Mucosa of gallbladder (tissue), 1 donor: ENCODE results near the gene ANKRD61. TPM values are rescaled to one million over a fixed set of nuclear protein-coding genes. Genes with fewer than 3 reads are reported as not detected.
"Not testable (repeated sequence)": the region's sequence is repeated elsewhere in the genome, so short reads cannot be mapped to it uniquely, and the experiment has no call there.

Experiments
- DNase-seq: peaks from one replicate; pipeline ENCODE4 v3.0.0-alpha.2; 2020; ENCODE audit warnings: low spot score
- total RNA-seq: library from RNA; stranded (reverse); gene quantifications from one replicate; pipeline ENCODE4 v1.2.1, GENCODE V29; 2021
- donor health status: DM: no; HTN: no; CAD: no.

The ANKRD61 gene
- total RNA-seq, 1 donor from 2014 or later, result not detected

- no peak for DNase-seq
Measured at GRCh38 chr7:6031567-6031966, 391 bp downstream of the ANKRD61 start.

DNA sequence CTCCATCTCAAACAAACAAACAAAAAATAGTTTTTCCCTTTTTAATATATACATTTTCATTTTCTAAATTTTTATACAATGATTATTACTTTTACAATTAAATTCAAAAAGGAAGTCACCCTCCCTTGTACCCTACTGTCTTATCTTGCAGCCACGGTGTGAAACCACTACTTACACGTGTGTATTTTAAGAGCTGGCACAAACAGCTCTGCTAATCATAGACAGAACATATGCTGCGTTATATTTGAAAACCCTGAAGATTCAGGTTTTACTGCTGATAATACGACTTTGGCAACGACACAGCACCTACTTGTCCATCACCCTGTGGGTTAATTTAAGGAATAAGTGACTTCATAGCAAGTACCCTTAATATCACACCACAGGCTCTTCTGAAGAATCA, 991 bp downstream of the ANKRD61 start:
- no peak for DNase-seq

DNA sequence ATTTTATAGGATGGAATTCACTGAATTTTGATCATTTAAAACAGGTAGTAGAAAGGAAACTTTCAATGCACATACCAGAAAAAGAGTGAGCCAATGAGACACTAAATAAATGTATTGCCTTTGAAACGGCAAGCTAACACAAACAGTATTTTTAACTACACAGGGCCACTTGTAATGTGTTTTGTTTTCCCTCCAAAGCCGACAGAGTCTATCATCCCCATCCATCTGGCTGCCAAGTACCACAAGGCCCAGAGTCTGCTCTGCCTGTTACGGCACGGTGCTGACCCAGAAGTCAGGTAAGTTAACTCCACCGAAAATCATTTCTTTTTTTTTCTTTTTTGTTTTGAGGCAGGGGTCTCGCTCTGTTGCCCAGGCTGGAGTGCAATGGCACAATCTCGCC, 1.5 kb downstream of the ANKRD61 start:
- no peak for DNase-seq

DNA sequence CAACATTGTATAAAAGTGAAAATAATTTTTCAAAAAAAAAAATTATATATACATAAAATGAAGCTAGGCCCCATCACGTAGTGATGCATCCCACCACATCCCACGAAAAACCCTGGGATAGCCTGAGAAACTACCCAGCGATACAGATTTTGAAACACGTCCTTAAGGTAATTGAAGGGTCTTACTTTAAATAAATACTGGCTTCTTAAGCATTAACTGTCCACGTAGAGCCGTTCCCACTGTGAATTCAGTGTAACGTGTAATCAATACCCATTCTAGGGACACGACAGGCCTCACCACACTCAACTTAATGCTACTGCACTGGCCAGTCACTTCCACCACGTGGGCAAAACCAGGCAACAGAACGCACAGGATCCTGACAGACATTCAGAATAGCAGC, 4.0 kb downstream of the ANKRD61 start:
- no peak for DNase-seq

DNA sequence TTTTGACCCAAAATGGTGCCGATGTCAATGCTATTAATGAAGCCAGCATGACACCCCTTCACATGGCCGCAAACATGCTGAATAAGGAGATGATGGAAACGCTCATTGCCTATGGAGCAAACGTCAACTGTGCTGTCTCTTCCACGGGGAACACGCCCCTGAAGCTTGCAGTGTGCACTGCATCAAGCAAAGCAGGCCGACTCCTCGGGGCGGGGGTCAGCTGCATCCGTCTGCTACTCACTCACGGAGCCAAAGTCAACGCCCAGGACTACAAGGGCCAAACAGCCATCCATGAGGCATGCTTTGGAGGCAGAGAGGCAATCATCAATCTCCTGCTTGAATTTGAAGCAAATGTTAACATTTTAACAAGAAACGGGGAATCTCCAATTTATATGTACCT, 4.5 kb downstream of the ANKRD61 start:
- DNase-seq, result no peak

DNA sequence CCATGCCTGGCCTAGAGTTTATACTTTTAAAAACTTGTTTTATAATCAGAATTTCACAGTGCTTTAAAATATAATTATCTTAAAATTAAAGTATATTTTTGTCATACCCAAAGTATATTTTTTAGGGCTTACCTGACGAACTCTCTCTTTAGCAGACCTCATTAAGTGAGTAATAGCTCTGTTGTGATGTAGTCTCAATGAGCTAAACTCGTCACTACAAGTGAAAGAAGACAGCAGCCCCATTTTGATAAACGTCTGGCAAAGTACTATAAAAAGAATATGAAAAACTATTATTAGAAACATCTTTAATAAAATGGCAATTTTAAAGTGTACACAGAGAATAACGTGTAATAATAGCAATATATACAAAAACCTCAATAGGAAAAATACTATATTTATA, 18.6 kb downstream of the ANKRD61 start:
- no peak for DNase-seq

DNA sequence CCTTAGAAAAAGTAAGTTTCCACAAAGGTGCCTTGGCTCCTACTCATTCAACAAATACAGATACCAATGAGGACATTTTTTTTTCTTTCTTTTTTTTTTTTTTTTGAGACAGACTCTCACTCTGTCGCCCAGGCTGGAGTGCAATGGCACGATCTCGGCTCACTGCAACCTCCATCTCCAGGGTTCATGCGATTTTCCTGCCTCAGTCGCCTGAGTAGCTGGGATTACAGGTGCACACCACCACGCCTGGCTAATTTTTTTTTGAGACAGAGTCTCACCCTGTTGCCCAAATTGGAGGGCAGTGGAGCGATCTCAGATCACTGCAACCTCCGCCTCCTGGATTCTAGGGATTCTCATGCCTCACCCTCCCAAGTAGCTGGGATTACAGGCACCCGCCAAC, 20.0 kb downstream of the ANKRD61 start:
- not testable (repeated sequence) for DNase-seq

GRCh38 chr7:6056616-6057015, 25.4 kb downstream of the ANKRD61 start:
- no peak for DNase-seq

GRCh38 chr7:6057316-6058129, 26.3 kb downstream of the ANKRD61 start:
- DNase-seq, result no peak

- DNase-seq, result not testable (repeated sequence)
Measured at GRCh38 chr7:6059941-6060340, 28.8 kb downstream of the ANKRD61 start.

DNA sequence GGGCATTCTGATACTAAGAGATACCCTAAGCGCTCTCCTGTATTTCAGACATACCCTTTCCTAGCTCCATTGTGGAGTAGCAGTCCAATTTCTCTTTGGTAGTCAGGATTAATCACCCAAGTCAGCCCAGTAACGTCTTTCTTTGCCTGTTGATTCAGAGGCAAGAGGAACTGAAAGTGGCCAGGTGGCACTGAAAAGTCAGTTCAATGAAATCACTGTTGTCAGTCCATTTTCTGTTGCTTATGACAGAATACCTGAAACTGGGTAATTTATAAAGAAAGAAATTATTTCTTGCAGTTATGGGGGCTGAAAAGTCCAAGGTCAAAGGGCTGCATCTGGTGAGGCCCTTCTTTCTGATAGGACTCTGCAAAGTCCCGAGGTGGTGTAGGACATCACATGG, 40.2 kb downstream of the ANKRD61 start:
- no peak for DNase-seq

GRCh38 chr7:6074612-6075380, 43.6 kb downstream of the ANKRD61 start:
- no peak for DNase-seq

- no peak for DNase-seq
Measured at GRCh38 chr7:6078548-6078947, 47.4 kb downstream of the ANKRD61 start.

DNA sequence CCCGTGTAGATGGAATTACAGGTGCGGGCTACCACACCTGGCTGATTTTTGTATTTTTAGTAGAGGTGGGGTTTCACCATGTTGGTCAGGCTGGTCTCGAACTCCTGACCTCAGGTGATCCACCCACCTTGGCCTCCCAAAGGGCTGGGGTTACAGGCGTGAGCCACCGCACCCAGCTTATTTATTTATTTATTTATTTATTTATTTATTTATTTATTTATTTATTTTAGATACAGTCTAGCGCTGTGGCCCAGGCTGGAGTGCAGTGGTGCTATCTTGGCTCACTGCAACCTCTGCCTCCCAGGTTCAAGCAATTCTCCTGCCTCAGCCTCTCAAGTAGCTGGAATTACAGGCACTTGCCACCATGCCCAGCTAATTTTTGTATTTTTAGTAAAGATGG, 51.9 kb downstream of the ANKRD61 start:
- DNase-seq, result not testable (repeated sequence)

Other genes with a start within 250 kb of the ANKRD61 start
- 31.8 TPM for gene RNF216, start 249.7 kb upstream of the ANKRD61 start, total RNA-seq
- gene OCM, start 150.6 kb upstream of the ANKRD61 start, total RNA-seq, result not detected
- 48.6 TPM for gene CCZ1, start 132.6 kb upstream of the ANKRD61 start, total RNA-seq
- gene RSPH10B, start 60.7 kb upstream of the ANKRD61 start, total RNA-seq, result 0.92 TPM
- 10.5 TPM for gene PMS2, start 22.3 kb upstream of the ANKRD61 start, total RNA-seq
- 20.0 TPM for gene AIMP2, start 22.1 kb upstream of the ANKRD61 start, total RNA-seq
- gene EIF2AK1, start 27.8 kb downstream of the ANKRD61 start, total RNA-seq, result 86.3 TPM
- 10.0 TPM for gene USP42, start 73.6 kb downstream of the ANKRD61 start, total RNA-seq
- gene CYTH3, start 241.2 kb downstream of the ANKRD61 start, total RNA-seq, result 29.8 TPM